GM18951 (cell line): Measurements from ENCODE around the gene TMEM161A.

Experiments used
- POLR2A ChIP-seq: IDR thresholded peaks from 4 replicates; pipeline ENCODE4 v1.6.1; 2011; ENCODE audit warnings: mild to moderate bottlenecking; ENCODE audit not compliant: insufficient read length, insufficient read depth; ENCODE audit errors: extremely low read depth
- in situ Hi-C: fragments of 300-500 bp; cut with MboI; formaldehyde crosslinking; loops from one replicate; pipeline ENCODE4 v1.12.0; 2022; ENCODE audit warnings: low sequenced_read_pairs, mixed read lengths, inconsistent platforms; ENCODE audit not compliant: unreplicated experiment

TMEM161A gene

GRCh38 chr19:19081642-19082151 is 56.6 kb downstream of the TMEM161A start:
- TF ChIP-seq POLR2A, result no peak
- in situ Hi-C loops, result no loop called here

- in situ Hi-C loops, result no loop called here
- no peak for TF ChIP-seq POLR2A
These were observed 58.7 kb downstream of the TMEM161A start for GRCh38 chr19:19079571-19079970.

- no peak for TF ChIP-seq POLR2A
- in situ Hi-C loops, result no loop called here
These were observed 59.5 kb downstream of the TMEM161A start for GRCh38 chr19:19078801-19079200.

GRCh38 chr19:19077103-19077502 is 61.2 kb downstream of the TMEM161A start:
- in situ Hi-C loops, result no loop called here
- no peak for TF ChIP-seq POLR2A

- no peak for TF ChIP-seq POLR2A
- in situ Hi-C loops, result no loop called here
These were observed 61.8 kb downstream of the TMEM161A start for GRCh38 chr19:19076476-19076875.

GRCh38 chr19:19075126-19075525 is 63.2 kb downstream of the TMEM161A start:
- TF ChIP-seq POLR2A, result no peak
- in situ Hi-C loops, result no loop called here

- no peak for TF ChIP-seq POLR2A
- in situ Hi-C loops, result no loop called here
These were observed 63.9 kb downstream of the TMEM161A start for GRCh38 chr19:19074196-19074882.

GRCh38 chr19:19071897-19072296 is 66.4 kb downstream of the TMEM161A start:
- in situ Hi-C loops, result no loop called here
- no peak for TF ChIP-seq POLR2A
